ENCODE data around the gene TNP2.

The TNP2 gene

GRCh38 chr16:11254913-11255736 is 14.0 kb downstream of the TNP2 start:
- peak; percentile 89 for DNase-seq

- DNase-seq = no peak
Measured at GRCh38 chr16:11253995-11254912, 14.9 kb downstream of the TNP2 start.

- no peak for DNase-seq
Measured at GRCh38 chr16:11253009-11253994, 15.8 kb downstream of the TNP2 start.

GRCh38 chr16:11252482-11252931 is 16.6 kb downstream of the TNP2 start:
- no peak for DNase-seq

GRCh38 chr16:11251525-11252481 is 17.3 kb downstream of the TNP2 start:
- DNase-seq = peak; percentile 44

- DNase-seq = no peak
Measured at GRCh38 chr16:11250786-11251524, 18.2 kb downstream of the TNP2 start.

- DNase-seq = no peak
Measured at GRCh38 chr16:11250091-11250785, 18.9 kb downstream of the TNP2 start.

- DNase-seq = no peak
Measured at GRCh38 chr16:11249233-11250061, 19.7 kb downstream of the TNP2 start.

GRCh38 chr16:11248133-11248532 is 21.0 kb downstream of the TNP2 start:
- DNase-seq = no peak

GRCh38 chr16:11245988-11246387 is 23.1 kb downstream of the TNP2 start:
- DNase-seq = peak; percentile 80

GRCh38 chr16:11245222-11245737 is 23.8 kb downstream of the TNP2 start:
- DNase-seq = no peak

- DNase-seq = no peak
Measured at GRCh38 chr16:11242658-11243057, 26.5 kb downstream of the TNP2 start.

GRCh38 chr16:11241480-11242204 is 27.5 kb downstream of the TNP2 start:
- DNase-seq = no peak

- DNase-seq = peak; percentile 78
Measured at GRCh38 chr16:11240636-11241473, 28.3 kb downstream of the TNP2 start.

GRCh38 chr16:11239644-11240632 is 29.2 kb downstream of the TNP2 start:
- DNase-seq = no peak

Measured in RPMI8226 (cell line).